ENCODE results near the gene FRS3. TPM values are rescaled to one million over a fixed set of nuclear protein-coding genes. Genes with fewer than 3 reads are reported as not detected.

Gene FRS3
- total and polyA plus RNA-seq, 2 donors from 2014 or later: 5.3 to 7.0 TPM

GRCh38 chr6:41730531-41731436 is 48.9 kb downstream of the FRS3 start:
- H3K9me3 ChIP-seq (ENCODE audit: control insufficient read depth in 2 of 3, insufficient read depth in 1 of 3, low read length in 3 of 3): no peaks in the 10 kb centered on the region
- intact Hi-C loops (cut with DNase I): no loop called here
- no peak for DNase-seq
- H3K27me3 ChIP-seq (ENCODE audit: control insufficient read depth, insufficient read depth, low read length): no peaks in the 10 kb centered on the region
- H3K36me3 ChIP-seq (ENCODE audit: control insufficient read depth in 2 of 3, insufficient read depth in 3 of 3, low read length in 3 of 3): no peaks in the 10 kb centered on the region
- no peak overlapping the region for H3K4me3 ChIP-seq (ENCODE audit: low read length in 3 of 3)
- peak overlapping the region in 1 of 3 donors; percentile 59 for H3K9ac ChIP-seq (ENCODE audit: low read length in 3 of 3)
- peak overlapping the region; percentile 49 to 55 for H3K27ac ChIP-seq (ENCODE audit: low read depth in 2 of 2, low read length in 2 of 2)
- peaks cover 0 to 40% (median 17%) of the 10 kb centered on the region in 3 donors for H3K4me1 ChIP-seq (ENCODE audit: control insufficient read depth in 2 of 3, insufficient read depth in 2 of 3, low read depth in 1 of 3, low read length in 3 of 3)
- no peak for TF ChIP-seq CTCF (IDR thresholded peaks at IDR 0.05; ENCODE audit: borderline replicate concordance, extremely low read depth, insufficient read depth)
- no peak for FAIRE-seq

GRCh38 chr6:41729624-41730023 is 50.1 kb downstream of the FRS3 start:
- Histone ChIP-seq H3K4me3 (ENCODE audit: low read length in 3 of 3) (no peak overlapping the region), H3K27ac (ENCODE audit: low read depth in 2 of 2, low read length in 2 of 2) (no peak overlapping the region), H3K36me3 (ENCODE audit: control insufficient read depth in 2 of 3, insufficient read depth in 3 of 3, low read length in 3 of 3) (no peaks in the 10 kb centered on the region), H3K27me3 (ENCODE audit: control insufficient read depth, insufficient read depth, low read length) (no peaks in the 10 kb centered on the region), H3K9ac (ENCODE audit: low read length in 3 of 3) (no peak overlapping the region), H3K4me1 (ENCODE audit: control insufficient read depth in 2 of 3, insufficient read depth in 2 of 3, low read depth in 1 of 3, low read length in 3 of 3) (peaks cover 0 to 44% (median 17%) of the 10 kb centered on the region in 3 donors), H3K9me3 (ENCODE audit: control insufficient read depth in 2 of 3, insufficient read depth in 1 of 3, low read length in 3 of 3) (no peaks in the 10 kb centered on the region)
- TF ChIP-seq CTCF (IDR thresholded peaks at IDR 0.05; ENCODE audit: borderline replicate concordance, extremely low read depth, insufficient read depth): no peak
- DNase-seq: no peak
- intact Hi-C loops (cut with DNase I): no loop called here
- FAIRE-seq: no peak

GRCh38 chr6:41728954-41729353 is 50.7 kb downstream of the FRS3 start:
- FAIRE-seq: no peak
- DNase-seq: peak in 1 of 5 donors; percentile 63
- intact Hi-C loops (cut with DNase I): no loop called here
- TF ChIP-seq CTCF (IDR thresholded peaks at IDR 0.05; ENCODE audit: borderline replicate concordance, extremely low read depth, insufficient read depth): no peak
- no peaks in the 10 kb centered on the region for H3K36me3 ChIP-seq (ENCODE audit: control insufficient read depth in 2 of 3, insufficient read depth in 3 of 3, low read length in 3 of 3)
- H3K27me3 ChIP-seq (ENCODE audit: control insufficient read depth, insufficient read depth, low read length): no peaks in the 10 kb centered on the region
- H3K4me3 ChIP-seq (ENCODE audit: low read length in 3 of 3): no peak overlapping the region
- H3K4me1 ChIP-seq (ENCODE audit: control insufficient read depth in 2 of 3, insufficient read depth in 2 of 3, low read depth in 1 of 3, low read length in 3 of 3): peaks cover 0 to 49% (median 19%) of the 10 kb centered on the region in 3 donors
- H3K27ac ChIP-seq (ENCODE audit: low read depth in 2 of 2, low read length in 2 of 2): peak overlapping the region; percentile 26 to 51
- H3K9ac ChIP-seq (ENCODE audit: low read length in 3 of 3): peak overlapping the region in 1 of 3 donors; percentile 55
- no peaks in the 10 kb centered on the region for H3K9me3 ChIP-seq (ENCODE audit: control insufficient read depth in 2 of 3, insufficient read depth in 1 of 3, low read length in 3 of 3)

Data from kidney (tissue), 14 donors.